Astrocyte (in vitro differentiated cells and primary cell): Measurements from ENCODE around the gene SERPINE2.

Experiments used
- EZH2 ChIP-seq: IDR thresholded peaks from 2 replicates; pipeline ENCODE4 v1.6.1; 2012; ENCODE audit warnings: mild to moderate bottlenecking, low read length, inconsistent platforms; ENCODE audit not compliant: insufficient read depth
- TF ChIP-seq, protein P1 (sequence below): IDR thresholded peaks from 2 replicates; pipeline ENCODE4 v1.5.1; 2011; ENCODE audit warnings: low read depth, mild to moderate bottlenecking, inconsistent platforms, low read length, moderate library complexity; ENCODE audit not compliant: insufficient read depth

- TF ChIP-seq, protein P1, sequence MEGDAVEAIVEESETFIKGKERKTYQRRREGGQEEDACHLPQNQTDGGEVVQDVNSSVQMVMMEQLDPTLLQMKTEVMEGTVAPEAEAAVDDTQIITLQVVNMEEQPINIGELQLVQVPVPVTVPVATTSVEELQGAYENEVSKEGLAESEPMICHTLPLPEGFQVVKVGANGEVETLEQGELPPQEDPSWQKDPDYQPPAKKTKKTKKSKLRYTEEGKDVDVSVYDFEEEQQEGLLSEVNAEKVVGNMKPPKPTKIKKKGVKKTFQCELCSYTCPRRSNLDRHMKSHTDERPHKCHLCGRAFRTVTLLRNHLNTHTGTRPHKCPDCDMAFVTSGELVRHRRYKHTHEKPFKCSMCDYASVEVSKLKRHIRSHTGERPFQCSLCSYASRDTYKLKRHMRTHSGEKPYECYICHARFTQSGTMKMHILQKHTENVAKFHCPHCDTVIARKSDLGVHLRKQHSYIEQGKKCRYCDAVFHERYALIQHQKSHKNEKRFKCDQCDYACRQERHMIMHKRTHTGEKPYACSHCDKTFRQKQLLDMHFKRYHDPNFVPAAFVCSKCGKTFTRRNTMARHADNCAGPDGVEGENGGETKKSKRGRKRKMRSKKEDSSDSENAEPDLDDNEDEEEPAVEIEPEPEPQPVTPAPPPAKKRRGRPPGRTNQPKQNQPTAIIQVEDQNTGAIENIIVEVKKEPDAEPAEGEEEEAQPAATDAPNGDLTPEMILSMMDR = no peak
- no peak for TF ChIP-seq EZH2
These were observed 46.7 kb upstream of the SERPINE2 start for GRCh38 chr2:224085811-224086210.
